Measurements from ENCODE around the gene IQGAP1.

IQGAP1 gene

DNA sequence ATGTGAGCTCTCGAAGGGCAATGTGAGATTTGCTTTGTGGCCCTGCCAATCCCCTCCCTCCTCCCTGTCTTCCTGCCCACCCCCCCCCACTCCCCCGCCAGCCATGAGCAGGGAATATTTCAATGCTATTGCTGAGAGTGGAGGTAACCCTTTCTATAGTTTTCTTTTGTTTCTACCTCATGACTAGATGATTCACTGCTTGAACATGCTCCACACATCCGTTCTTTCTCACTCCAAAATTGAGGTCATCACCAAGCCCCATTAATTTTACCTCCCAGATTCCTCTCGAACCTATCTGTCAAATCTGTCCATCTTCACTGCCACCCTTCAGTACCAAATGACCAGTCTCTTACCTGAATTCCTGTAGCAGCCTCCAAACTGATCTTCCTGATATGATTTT lies 23.8 kb upstream of the IQGAP1 start:
- H3K36me3 Mint-ChIP-seq (ENCODE audit: low read depth), result peaks cover 20% of the 10 kb centered on the region
- H3K4me1 Mint-ChIP-seq, result peaks cover 26% of the 10 kb centered on the region
- no peak for DNase-seq
- TF ChIP-seq, protein P1, sequence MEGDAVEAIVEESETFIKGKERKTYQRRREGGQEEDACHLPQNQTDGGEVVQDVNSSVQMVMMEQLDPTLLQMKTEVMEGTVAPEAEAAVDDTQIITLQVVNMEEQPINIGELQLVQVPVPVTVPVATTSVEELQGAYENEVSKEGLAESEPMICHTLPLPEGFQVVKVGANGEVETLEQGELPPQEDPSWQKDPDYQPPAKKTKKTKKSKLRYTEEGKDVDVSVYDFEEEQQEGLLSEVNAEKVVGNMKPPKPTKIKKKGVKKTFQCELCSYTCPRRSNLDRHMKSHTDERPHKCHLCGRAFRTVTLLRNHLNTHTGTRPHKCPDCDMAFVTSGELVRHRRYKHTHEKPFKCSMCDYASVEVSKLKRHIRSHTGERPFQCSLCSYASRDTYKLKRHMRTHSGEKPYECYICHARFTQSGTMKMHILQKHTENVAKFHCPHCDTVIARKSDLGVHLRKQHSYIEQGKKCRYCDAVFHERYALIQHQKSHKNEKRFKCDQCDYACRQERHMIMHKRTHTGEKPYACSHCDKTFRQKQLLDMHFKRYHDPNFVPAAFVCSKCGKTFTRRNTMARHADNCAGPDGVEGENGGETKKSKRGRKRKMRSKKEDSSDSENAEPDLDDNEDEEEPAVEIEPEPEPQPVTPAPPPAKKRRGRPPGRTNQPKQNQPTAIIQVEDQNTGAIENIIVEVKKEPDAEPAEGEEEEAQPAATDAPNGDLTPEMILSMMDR (IDR thresholded peaks at IDR 0.05), result no peak
- no peak overlapping the region for H3K27ac Mint-ChIP-seq
- H3K27me3 Mint-ChIP-seq (ENCODE audit: low read depth, poor library complexity), result no peaks in the 10 kb centered on the region
- peaks cover 3% of the 10 kb centered on the region for H3K9me3 Mint-ChIP-seq
- no peak overlapping the region for H3K4me3 Mint-ChIP-seq

DNA sequence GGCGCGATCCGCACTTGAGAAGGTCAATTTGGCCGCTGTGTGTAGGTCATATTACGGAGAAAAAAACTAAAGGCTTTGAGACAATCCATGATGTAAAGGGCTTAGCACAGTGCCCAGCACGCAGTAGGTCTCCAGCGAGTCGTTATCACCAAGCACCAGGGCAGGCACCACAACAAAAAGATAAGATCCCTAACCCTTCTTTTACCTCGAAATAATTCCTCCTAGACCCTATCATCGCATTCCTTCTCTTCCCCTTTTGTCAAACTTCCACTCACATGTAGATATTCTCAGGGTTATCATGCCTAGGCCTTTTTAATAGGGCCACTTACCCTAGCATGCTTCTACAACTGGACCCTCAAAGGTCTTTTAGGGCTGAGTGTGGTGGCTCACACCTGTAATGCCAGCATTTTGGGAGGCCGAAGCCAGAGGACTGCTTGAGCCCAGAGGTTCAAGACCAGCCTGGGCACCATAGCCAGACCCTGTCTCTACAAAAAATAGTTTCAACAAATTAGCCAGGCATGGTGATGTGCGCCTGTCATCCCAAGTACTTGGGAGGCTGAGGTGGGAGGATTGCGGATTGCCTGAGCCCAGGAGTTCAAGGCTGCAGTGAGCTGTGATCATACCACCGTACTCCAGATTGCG lies 22.5 kb upstream of the IQGAP1 start:
- H3K4me3 Mint-ChIP-seq, result no peak overlapping the region
- no peak for DNase-seq
- no peak overlapping the region for H3K27ac Mint-ChIP-seq
- TF ChIP-seq, protein P1 (IDR thresholded peaks at IDR 0.05), result no peak
- peaks cover 20% of the 10 kb centered on the region for H3K4me1 Mint-ChIP-seq
- no peaks in the 10 kb centered on the region for H3K9me3 Mint-ChIP-seq
- no peaks in the 10 kb centered on the region for H3K27me3 Mint-ChIP-seq (ENCODE audit: low read depth, poor library complexity)
- H3K36me3 Mint-ChIP-seq (ENCODE audit: low read depth), result peaks cover 8% of the 10 kb centered on the region

DNA sequence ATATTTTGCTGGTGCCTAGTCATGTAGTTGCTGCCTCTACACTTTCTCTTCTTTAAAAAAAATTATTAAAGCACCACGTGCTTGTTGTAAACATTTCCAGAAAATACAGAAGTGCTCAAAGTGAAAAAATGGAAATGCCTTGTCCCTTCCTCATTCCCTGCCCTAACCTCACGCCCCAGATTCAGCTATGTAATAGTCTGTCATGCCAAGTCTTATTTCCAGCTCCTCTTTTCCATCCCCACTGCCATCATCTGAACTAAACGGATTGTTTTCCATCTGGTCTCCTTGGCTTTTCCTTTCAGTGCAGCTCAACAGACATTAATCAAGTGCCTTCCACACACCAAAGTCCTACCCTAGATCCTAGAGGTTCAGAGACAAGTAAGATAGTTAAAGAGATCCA lies 20.5 kb upstream of the IQGAP1 start:
- DNase-seq, result no peak
- H3K36me3 Mint-ChIP-seq (ENCODE audit: low read depth), result no peaks in the 10 kb centered on the region
- H3K27me3 Mint-ChIP-seq (ENCODE audit: low read depth, poor library complexity), result no peaks in the 10 kb centered on the region
- no peaks in the 10 kb centered on the region for H3K9me3 Mint-ChIP-seq
- peak overlapping the region; percentile 86 for H3K27ac Mint-ChIP-seq
- H3K4me3 Mint-ChIP-seq, result no peak overlapping the region
- TF ChIP-seq, protein P1 (IDR thresholded peaks at IDR 0.05), result no peak
- peaks cover 16% of the 10 kb centered on the region for H3K4me1 Mint-ChIP-seq

DNA sequence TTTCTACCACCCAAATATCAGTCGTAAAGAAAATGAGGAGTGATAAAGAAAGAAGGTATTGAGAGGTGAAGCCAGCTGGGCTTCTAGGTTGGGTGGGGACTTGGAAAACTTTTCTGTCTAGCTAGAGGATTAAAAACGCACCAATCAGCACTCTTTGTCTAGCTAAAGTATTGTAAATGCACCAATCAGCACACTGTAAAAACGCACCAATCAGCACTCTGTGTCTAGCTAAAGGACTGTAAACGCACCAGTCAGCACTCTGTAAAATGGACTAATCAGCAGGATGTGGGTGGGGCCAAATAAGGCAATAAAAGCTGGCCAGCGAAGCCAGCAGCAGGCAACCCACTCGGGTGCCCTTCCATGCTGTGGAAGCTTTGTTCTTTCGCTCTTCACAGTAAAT lies 13.0 kb upstream of the IQGAP1 start:
- TF ChIP-seq, protein P1 (IDR thresholded peaks at IDR 0.05), result no peak
- no peak for DNase-seq
- Mint-ChIP-seq H3K36me3 (ENCODE audit: low read depth) (no peaks in the 10 kb centered on the region), H3K27ac (no peak overlapping the region), H3K4me1 (no peaks in the 10 kb centered on the region), H3K27me3 (ENCODE audit: low read depth, poor library complexity) (peaks cover 4% of the 10 kb centered on the region), H3K9me3 (peaks cover 24% of the 10 kb centered on the region), H3K4me3 (no peak overlapping the region)

- DNase-seq, result no peak
- Mint-ChIP-seq H3K4me1 (no peaks in the 10 kb centered on the region), H3K4me3 (no peak overlapping the region), H3K36me3 (ENCODE audit: low read depth) (no peaks in the 10 kb centered on the region), H3K27ac (no peak overlapping the region), H3K27me3 (ENCODE audit: low read depth, poor library complexity) (peaks cover 6% of the 10 kb centered on the region), H3K9me3 (peaks cover 30% of the 10 kb centered on the region)
- TF ChIP-seq, protein P1 (IDR thresholded peaks at IDR 0.05), result no peak
Measured at GRCh38 chr15:90376789-90377188, 11.3 kb upstream of the IQGAP1 start.

DNA sequence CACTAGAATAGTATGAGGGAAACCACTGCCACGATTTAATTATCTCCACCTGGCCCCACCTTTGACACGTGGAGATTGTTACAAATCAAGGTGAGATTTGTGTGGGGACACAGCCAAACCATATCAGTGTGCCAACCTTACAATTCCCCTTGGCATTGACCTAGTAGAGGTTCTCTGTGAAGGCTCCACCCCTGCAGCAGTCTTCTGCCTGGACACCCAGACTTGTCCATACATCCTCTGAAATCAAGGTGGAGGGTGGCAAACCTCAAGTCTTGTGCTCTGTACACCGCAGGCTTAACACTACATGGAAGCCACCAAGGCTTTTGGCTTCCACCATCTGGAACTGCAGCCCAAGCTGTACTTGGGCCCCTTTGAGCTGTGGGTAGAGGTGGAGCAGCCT lies 8.8 kb upstream of the IQGAP1 start:
- Mint-ChIP-seq H3K27ac (no peak overlapping the region), H3K36me3 (ENCODE audit: low read depth) (no peaks in the 10 kb centered on the region), H3K27me3 (ENCODE audit: low read depth, poor library complexity) (peaks cover 6% of the 10 kb centered on the region), H3K9me3 (peaks cover 30% of the 10 kb centered on the region), H3K4me1 (no peaks in the 10 kb centered on the region), H3K4me3 (no peak overlapping the region)
- TF ChIP-seq, protein P1 (IDR thresholded peaks at IDR 0.05), result no peak
- no peak for DNase-seq
